CD4-positive, alpha-beta T cell (primary cell): ENCODE measurements around the gene CEP112. TPM values are rescaled to one million over a fixed set of nuclear protein-coding genes. Genes with fewer than 3 reads are reported as not detected.
"Not testable (repeated sequence)": the region's sequence is repeated elsewhere in the genome, so short reads cannot be mapped to it uniquely, and the experiment has no call there.

Source experiments
- ATAC-seq: fragments of 200-7000 bp; cut with Tn5 transposase; one replicate; pipeline ENCODE4 v1.10.0; 2022; ENCODE audit warnings: mild to moderate bottlenecking; ENCODE audit not compliant: poor library complexity
- CTCF ChIA-PET: fragments of 350-600 bp; sonication (Branson Sonifier 250); formaldehyde crosslinking; loops from one replicate; lab custom pipeline; 2021; ENCODE audit warnings: antibody characterized with exemption, inconsistent platforms; lab: Charles Lee
- POLR2A ChIA-PET: fragments of 350-600 bp; sonication (Branson Sonifier 250); formaldehyde crosslinking; loops from one replicate; lab custom pipeline; 2021; ENCODE audit warnings: antibody characterized with exemption, inconsistent platforms; lab: Charles Lee
- DNase-seq, 14 experiments: peaks; one replicate each; pipeline ENCODE4 v3.0.0-alpha.2; 2013 to 2020; ENCODE audit warnings: mixed read lengths in 2 of 14
- H3K27ac ChIP-seq, 2 donors: one replicate each; pipeline versions ENCODE4 v1.5.1 to v1.7.0; 2013; ENCODE audit warnings: low read length in 2 of 2, low read depth in 1 of 2, mild to moderate bottlenecking in 1 of 2
- H3K27me3 ChIP-seq, 2 experiments: 1 replicate in 1 of 2; 2 replicates in 1 of 2; pipeline versions ENCODE4 v1.6.1 to v1.7.0; 2013; ENCODE audit warnings: low read length in 2 of 2, control low read depth in 1 of 2, mild to moderate bottlenecking in 1 of 2, moderate library complexity in 1 of 2; ENCODE audit not compliant: insufficient read depth in 2 of 2, control insufficient read depth in 1 of 2
- H3K36me3 ChIP-seq: one replicate; pipeline ENCODE4 v1.6.1; 2013; ENCODE audit warnings: low read length, control low read depth; ENCODE audit not compliant: insufficient read depth
- H3K4me1 ChIP-seq: one replicate; pipeline ENCODE4 v1.6.1; 2013; ENCODE audit warnings: low read length, control low read depth; ENCODE audit not compliant: insufficient read depth
- H3K4me3 ChIP-seq: one replicate; pipeline ENCODE4 v1.5.1; 2013; ENCODE audit warnings: mild to moderate bottlenecking, low read length, moderate library complexity
- H3K9me3 ChIP-seq, 2 experiments: 1 replicate in 1 of 2; 2 replicates in 1 of 2; pipeline versions ENCODE4 v1.6.1 to v1.7.0; 2013; ENCODE audit warnings: low read length in 2 of 2, mild to moderate bottlenecking in 2 of 2, control low read depth in 1 of 2, moderate library complexity in 1 of 2; ENCODE audit not compliant: control insufficient read depth in 1 of 2, insufficient read depth in 1 of 2
- H3K27ac Mint-ChIP-seq: one replicate; pipeline ENCODE4 v1.8.0; 2020; ENCODE audit warnings: mixed read lengths
- H3K27me3 Mint-ChIP-seq: one replicate; pipeline ENCODE4 v1.8.0; 2021; ENCODE audit warnings: mixed read lengths
- H3K36me3 Mint-ChIP-seq: one replicate; pipeline ENCODE4 v1.8.0; 2021; ENCODE audit warnings: low read depth, mixed read lengths
- H3K4me1 Mint-ChIP-seq: one replicate; pipeline ENCODE4 v1.8.0; 2021; ENCODE audit warnings: low read depth, mixed read lengths
- H3K4me3 Mint-ChIP-seq: one replicate; pipeline ENCODE4 v1.8.0; 2020; ENCODE audit warnings: mild to moderate bottlenecking, mixed read lengths
- H3K9me3 Mint-ChIP-seq: one replicate; pipeline ENCODE4 v1.8.0; 2020; ENCODE audit warnings: mixed read lengths
- intact Hi-C, 2 experiments: fragments of 100-400 bp; cut with DNase I in 1 of 2; cut with micrococcal nuclease in 1 of 2; formaldehyde crosslinking; loops; one replicate each; pipeline versions ENCODE4 v1.15.1 to v1.9.0; 2023 to 2025; cut with DNase I, micrococcal nuclease
- total RNA-seq, 174 experiments: library from RNA in 2 of 174; stranded (reverse) in 2 of 174; gene quantifications; one replicate each; pipeline ENCODE4 v1.2.3 and lab custom pipeline; 2021 to 2026
- TF ChIP-seq, protein P1 (sequence below): fragments of 200-600 bp; IDR thresholded peaks from one replicate; pipeline ENCODE4 v1.8.0; 2022; ENCODE audit warnings: antibody characterized with exemption, mild to moderate bottlenecking

CEP112 gene
- total RNA-seq, 2 experiments from 2014 or later, result 1.6 to 2.2 TPM

DNA sequence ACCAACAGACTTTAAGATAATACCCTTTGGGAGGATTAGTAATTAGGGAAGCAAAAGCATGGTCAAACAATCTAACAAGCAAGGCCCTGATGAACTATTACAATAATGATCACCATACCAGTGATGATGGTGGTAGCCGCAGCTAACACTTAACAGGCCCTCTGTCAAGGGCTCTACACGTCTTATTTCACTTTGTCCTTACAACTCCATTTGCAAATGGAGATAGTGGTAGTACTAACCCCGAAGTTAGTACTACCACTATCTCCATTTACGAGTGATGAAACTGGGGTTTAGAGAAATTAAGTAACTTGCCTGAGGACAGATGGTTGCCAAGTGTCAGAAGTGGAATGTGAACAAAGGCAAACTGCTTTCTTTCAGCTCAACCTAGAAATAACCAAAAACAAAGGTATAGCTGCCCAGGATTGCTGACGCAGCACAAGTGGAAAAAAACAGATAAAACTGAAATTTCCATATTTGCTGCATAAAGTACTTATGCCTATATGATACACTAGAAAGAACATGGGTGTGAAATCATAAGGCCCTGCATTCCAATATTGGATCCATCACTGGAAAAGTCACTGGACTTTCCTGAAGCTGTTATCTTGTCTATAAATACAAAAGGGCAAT lies 24.6 kb downstream of the CEP112 start:
- POLR2A ChIA-PET, result no interaction called here

DNA sequence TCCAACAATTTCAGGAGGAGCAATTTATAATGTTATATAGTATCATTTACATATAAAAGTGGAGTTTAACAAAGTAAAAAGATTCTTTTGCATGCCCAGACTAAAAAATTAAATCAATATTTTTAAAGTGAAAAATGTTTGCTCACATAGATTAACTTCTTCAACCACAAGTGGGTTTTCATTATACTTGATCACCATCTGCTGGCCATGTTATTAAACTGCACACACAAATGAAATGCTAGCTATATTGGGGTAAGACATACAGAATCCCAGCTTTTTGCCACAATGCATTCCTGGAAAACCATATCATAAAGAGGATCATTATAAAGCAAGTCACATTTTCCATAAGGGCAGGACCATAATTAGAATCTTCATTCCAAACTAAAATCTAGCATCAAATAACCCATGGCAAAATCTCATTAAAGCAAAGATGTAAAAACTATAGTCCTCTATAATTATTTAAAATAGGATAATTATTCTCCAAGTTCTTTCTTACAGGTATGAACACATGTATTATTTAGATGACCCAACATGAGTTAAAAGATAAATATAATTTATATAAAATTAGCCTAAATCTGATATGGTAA lies 26.3 kb downstream of the CEP112 start:
- H3K4me3 Mint-ChIP-seq, result no peak overlapping the region
- TF ChIP-seq, protein P1, sequence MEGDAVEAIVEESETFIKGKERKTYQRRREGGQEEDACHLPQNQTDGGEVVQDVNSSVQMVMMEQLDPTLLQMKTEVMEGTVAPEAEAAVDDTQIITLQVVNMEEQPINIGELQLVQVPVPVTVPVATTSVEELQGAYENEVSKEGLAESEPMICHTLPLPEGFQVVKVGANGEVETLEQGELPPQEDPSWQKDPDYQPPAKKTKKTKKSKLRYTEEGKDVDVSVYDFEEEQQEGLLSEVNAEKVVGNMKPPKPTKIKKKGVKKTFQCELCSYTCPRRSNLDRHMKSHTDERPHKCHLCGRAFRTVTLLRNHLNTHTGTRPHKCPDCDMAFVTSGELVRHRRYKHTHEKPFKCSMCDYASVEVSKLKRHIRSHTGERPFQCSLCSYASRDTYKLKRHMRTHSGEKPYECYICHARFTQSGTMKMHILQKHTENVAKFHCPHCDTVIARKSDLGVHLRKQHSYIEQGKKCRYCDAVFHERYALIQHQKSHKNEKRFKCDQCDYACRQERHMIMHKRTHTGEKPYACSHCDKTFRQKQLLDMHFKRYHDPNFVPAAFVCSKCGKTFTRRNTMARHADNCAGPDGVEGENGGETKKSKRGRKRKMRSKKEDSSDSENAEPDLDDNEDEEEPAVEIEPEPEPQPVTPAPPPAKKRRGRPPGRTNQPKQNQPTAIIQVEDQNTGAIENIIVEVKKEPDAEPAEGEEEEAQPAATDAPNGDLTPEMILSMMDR, result peak; percentile 86
- no peak overlapping the region for H3K27ac Mint-ChIP-seq
- Histone ChIP-seq H3K27me3 (no peaks in the 10 kb centered on the region), H3K36me3 (no peaks in the 10 kb centered on the region), H3K9me3 (no peaks in the 10 kb centered on the region), H3K4me1 (no peaks in the 10 kb centered on the region), H3K27ac (no peak overlapping the region), H3K4me3 (no peak overlapping the region)
- no peaks in the 10 kb centered on the region for H3K27me3 Mint-ChIP-seq
- CTCF ChIA-PET, result interaction anchor here (0.6 to 3.4 kb wide), 9 partner anchors 17 to 947 kb away, joined by 3 to 15 read pairs (median 3); no protein-coding TSS in a partner anchor
- H3K36me3 Mint-ChIP-seq, result no peaks in the 10 kb centered on the region
- DNase-seq, result peak in 4 of 14 experiments; percentile 29 to 74 (median 66)
- H3K9me3 Mint-ChIP-seq, result no peaks in the 10 kb centered on the region
- ATAC-seq, result no peak
- peaks cover 10% of the 10 kb centered on the region for H3K4me1 Mint-ChIP-seq
- intact Hi-C loops, result loop anchor here (1.0 to 10.0 kb wide), 9 partner anchors 603 to 1241 kb away; partner anchors contain the start of gene AXIN2 (in 1 of the 2)
- POLR2A ChIA-PET, result no interaction called here

More for the DNA sequence above, 24.6 kb downstream of the CEP112 start:
- DNase-seq (no peak), ATAC-seq (no peak)
- Histone ChIP-seq H3K27me3 (no peaks in the 10 kb centered on the region), H3K36me3 (no peaks in the 10 kb centered on the region), H3K9me3 (no peaks in the 10 kb centered on the region), H3K4me1 (no peaks in the 10 kb centered on the region), H3K27ac (no peak overlapping the region), H3K4me3 (no peak overlapping the region)
- Mint-ChIP-seq H3K27ac (no peak overlapping the region), H3K4me3 (no peak overlapping the region), H3K9me3 (no peaks in the 10 kb centered on the region), H3K27me3 (no peaks in the 10 kb centered on the region), H3K4me1 (no peaks in the 10 kb centered on the region), H3K36me3 (no peaks in the 10 kb centered on the region)
- intact Hi-C loops, result loop anchor here (5.0 to 10.0 kb wide), 4 partner anchors 605 to 1243 kb away; partner anchors contain the start of gene AXIN2 (in 1 of the 2)
- CTCF ChIA-PET, result no interaction called here
- TF ChIP-seq, protein P1, result no peak

DNA sequence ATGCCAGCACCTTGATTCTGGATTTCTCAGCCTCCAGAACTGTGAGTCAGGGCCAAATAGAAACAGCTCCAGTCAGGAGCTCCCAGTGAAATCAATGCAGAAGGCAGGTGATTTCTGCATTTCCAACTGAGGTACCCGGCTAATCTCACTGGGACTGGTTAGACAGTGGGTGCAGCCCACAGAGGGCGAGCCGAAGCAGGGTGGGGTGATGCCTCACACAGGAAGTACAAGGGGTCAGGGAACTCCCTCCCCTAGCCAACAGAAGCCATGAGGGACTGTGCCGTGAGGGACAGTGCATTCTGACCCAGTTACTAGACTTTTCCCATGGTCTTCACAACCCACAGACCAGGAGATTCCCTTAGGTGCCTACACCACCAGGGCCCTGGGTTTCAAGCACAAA lies 36.9 kb downstream of the CEP112 start:
- H3K27me3 ChIP-seq, CTCF ChIA-PET, H3K27ac Mint-ChIP-seq, H3K36me3 Mint-ChIP-seq, H3K36me3 ChIP-seq, H3K4me1 ChIP-seq, H3K4me3 ChIP-seq, DNase-seq, POLR2A ChIA-PET, H3K9me3 Mint-ChIP-seq, H3K27me3 Mint-ChIP-seq, intact Hi-C loops, H3K4me1 Mint-ChIP-seq, H3K9me3 ChIP-seq, H3K27ac ChIP-seq, ATAC-seq, H3K4me3 Mint-ChIP-seq: not testable (repeated sequence)
